Neural progenitor cell (in vitro differentiated cells): ENCODE measurements around the gene CRK.
"Not testable (repeated sequence)": the region's sequence is repeated elsewhere in the genome, so short reads cannot be mapped to it uniquely, and the experiment has no call there.

Source experiments
- CTCF ChIP-seq: fragments of 200-600 bp; sonication (generic); IDR thresholded peaks from 2 replicates; pipeline ENCODE4 v1.5.1; 2017; ENCODE audit warnings: antibody characterized with exemption, mild to moderate bottlenecking
- EZH2 ChIP-seq: fragments of 200-600 bp; sonication (generic); IDR thresholded peaks from 2 replicates; pipeline ENCODE4 v1.6.1; 2017; ENCODE audit warnings: antibody characterized with exemption, mild to moderate bottlenecking, moderate library complexity

DNA sequence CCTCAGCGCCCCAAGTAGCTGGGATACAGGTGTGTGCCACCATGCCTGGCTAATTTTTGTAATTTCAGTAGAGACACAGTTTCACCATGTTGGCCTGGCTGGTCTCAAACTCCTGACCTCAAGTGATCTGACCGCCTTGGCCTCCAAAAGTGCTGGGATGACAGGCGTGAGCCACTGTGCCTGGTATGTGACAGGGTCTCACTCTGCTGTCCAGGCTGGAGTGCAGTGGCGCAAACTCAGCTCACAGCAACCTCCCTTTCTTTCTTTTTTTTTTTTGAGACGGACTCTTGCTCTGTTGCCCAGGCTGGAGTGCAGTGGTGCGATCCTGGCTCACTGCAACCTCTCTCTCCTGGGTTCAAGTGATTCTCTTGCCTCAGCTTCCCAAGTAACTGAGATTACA lies 13.3 kb downstream of the CRK start:
- not testable (repeated sequence) for TF ChIP-seq CTCF, EZH2
